Thyroid gland (tissue), 4 donors: ENCODE results near the gene AGAP2. TPM values are rescaled to one million over a fixed set of nuclear protein-coding genes. Genes with fewer than 3 reads are reported as not detected.

Source experiments
- DNase-seq, 2 donors: peaks; one replicate each; pipeline ENCODE4 v3.0.0-alpha.2; 2019
- H3K27ac ChIP-seq, 3 donors: fragments of 200-600 bp; sonication (generic); 1 replicate in 2 of 3; 2 replicates in 1 of 3; pipeline ENCODE4 v1.5.1; 2016 to 2019; ENCODE audit warnings: mild to moderate bottlenecking in 1 of 3, moderate library complexity in 1 of 3
- H3K27me3 ChIP-seq: fragments of 200-600 bp; sonication (generic); one replicate; pipeline ENCODE4 v1.5.1; 2019
- H3K36me3 ChIP-seq, 2 donors: fragments of 200-600 bp; sonication (generic); one replicate each; pipeline ENCODE4 v1.5.1; 2016 to 2019
- H3K4me1 ChIP-seq, 2 donors: fragments of 200-600 bp; sonication (generic); one replicate each; pipeline ENCODE4 v1.5.1; 2017 to 2019
- H3K4me3 ChIP-seq, 3 donors: fragments of 200-600 bp; sonication (generic); replicated peaks in 1 of 3; 1 replicate in 2 of 3; 2 replicates in 1 of 3; pipeline ENCODE4 v1.5.1; 2016; ENCODE audit warnings: mild to moderate bottlenecking in 1 of 3
- H3K9me3 ChIP-seq: fragments of 200-600 bp; sonication (generic); one replicate; pipeline ENCODE4 v1.5.1; 2017
- POLR2A ChIP-seq, 2 donors: fragments of 450-650 bp; IDR thresholded peaks; one replicate each; pipeline ENCODE4 v1.6.1; 2017; ENCODE audit warnings: antibody characterized with exemption in 2 of 2, mild to moderate bottlenecking in 2 of 2, moderate library complexity in 1 of 2
- WGBS, 2 donors: methylation state at CpG; one replicate each; pipeline ENCODE4 v1.1.5; 2017; 5-methylcytosine and 5-hydroxymethylcytosine counted together
- intact Hi-C: fragments of 100-400 bp; cut with DNase I; formaldehyde crosslinking; loops from one replicate; pipeline ENCODE4 v1.15.1; 2023
- total RNA-seq, 4 donors: library from RNA; depleted of rRNA; stranded (reverse); fragments of >200 nt; gene quantifications; one replicate each; pipeline ENCODE4 v1.2.3, GENCODE V29; 2016
- TF ChIP-seq, protein P1 (sequence below), 6 experiments: fragments of 200-600 bp in 3 of 6; fragments of 450-650 bp in 3 of 6; sonication (generic) in 3 of 6; IDR thresholded peaks; one replicate each; pipeline ENCODE4 v1.5.1; 2016 to 2019; ENCODE audit warnings: antibody characterized with exemption in 6 of 6, mild to moderate bottlenecking in 2 of 6, inconsistent platforms in 1 of 6, moderate library complexity in 1 of 6

The AGAP2 gene
- total RNA-seq, 4 donors from 2014 or later = 0.45 to 1.3 (median 0.80) TPM

DNA sequence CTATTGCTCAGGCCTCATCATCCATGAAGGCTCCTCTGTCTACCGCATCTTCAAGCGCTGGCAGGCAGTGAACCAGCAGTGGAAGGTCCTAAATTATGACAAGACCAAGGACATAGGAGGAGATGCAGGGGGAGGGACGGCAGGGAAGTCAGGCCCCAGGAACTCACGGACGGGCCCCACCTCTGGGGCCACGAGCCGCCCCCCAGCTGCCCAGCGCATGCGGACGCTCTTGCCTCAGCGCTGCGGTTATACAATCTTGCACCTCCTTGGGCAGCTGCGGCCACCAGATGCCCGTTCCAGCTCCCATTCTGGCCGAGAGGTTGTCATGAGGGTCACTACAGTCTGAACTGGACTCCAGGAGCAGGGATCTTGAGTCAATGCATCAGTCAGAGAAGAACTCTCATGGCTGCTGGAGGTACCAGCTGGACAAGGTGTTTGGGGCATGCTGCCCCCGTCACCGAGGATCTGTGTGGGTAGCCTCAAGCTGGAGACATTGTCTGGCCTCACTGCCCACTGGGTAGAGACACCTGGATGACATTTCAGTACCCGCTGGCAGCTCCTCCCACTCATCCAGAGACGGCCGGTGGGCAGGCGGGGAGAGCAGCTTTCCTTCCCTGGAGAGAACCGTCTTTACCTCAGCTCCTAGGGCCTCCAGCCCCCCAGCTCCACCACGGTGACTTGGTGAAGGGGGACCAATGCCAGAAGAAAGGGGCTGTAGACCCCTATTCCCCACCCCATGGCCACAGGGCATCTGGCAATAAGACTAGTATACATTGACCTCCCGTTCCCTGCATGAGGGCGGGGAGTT is 20.2 kb upstream of the AGAP2 start:
- H3K9me3 ChIP-seq = no peaks in the 10 kb centered on the region
- peaks cover 13 to 20% of the 10 kb centered on the region in 2 donors for H3K4me1 ChIP-seq
- TF ChIP-seq, protein P1, sequence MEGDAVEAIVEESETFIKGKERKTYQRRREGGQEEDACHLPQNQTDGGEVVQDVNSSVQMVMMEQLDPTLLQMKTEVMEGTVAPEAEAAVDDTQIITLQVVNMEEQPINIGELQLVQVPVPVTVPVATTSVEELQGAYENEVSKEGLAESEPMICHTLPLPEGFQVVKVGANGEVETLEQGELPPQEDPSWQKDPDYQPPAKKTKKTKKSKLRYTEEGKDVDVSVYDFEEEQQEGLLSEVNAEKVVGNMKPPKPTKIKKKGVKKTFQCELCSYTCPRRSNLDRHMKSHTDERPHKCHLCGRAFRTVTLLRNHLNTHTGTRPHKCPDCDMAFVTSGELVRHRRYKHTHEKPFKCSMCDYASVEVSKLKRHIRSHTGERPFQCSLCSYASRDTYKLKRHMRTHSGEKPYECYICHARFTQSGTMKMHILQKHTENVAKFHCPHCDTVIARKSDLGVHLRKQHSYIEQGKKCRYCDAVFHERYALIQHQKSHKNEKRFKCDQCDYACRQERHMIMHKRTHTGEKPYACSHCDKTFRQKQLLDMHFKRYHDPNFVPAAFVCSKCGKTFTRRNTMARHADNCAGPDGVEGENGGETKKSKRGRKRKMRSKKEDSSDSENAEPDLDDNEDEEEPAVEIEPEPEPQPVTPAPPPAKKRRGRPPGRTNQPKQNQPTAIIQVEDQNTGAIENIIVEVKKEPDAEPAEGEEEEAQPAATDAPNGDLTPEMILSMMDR (IDR thresholded peaks at IDR 0.05) = no peak
- TF ChIP-seq POLR2A (IDR thresholded peaks at IDR 0.05) = no peak
- H3K36me3 ChIP-seq = peaks cover 9 to 10% of the 10 kb centered on the region in 2 donors
- WGBS, 2 donors = 94 to 96% methylated on average over 21 to 25 of the region's 25 CpGs
- no peak overlapping the region for H3K27ac ChIP-seq
- intact Hi-C loops = no loop called here
- H3K27me3 ChIP-seq = no peaks in the 10 kb centered on the region
- H3K4me3 ChIP-seq = no peak overlapping the region
- no peak for DNase-seq

DNA sequence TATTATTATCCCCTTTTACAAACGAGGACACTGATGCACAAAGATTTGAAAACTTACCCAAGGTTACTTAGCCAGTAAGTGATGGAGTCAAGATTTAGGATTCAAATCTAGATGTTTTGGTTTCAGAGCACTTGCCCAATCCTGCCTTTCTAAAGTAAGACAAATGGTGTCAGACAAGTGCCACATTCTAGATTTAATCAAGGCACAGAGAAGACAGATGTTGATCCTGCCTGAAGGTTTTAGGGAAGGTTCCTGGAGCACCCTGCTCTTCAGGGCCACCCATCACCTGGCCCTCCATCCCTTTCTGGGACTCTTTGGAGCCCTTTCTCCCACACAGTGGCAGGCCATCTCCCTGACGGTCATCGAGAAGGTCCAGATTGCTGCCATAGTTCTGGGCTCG is 19.2 kb upstream of the AGAP2 start:
- intact Hi-C loops = no loop called here
- H3K9me3 ChIP-seq = no peaks in the 10 kb centered on the region
- H3K36me3 ChIP-seq = peaks cover 9 to 10% of the 10 kb centered on the region in 2 donors
- no peak for DNase-seq
- no peak overlapping the region for H3K27ac ChIP-seq
- TF ChIP-seq, protein P1 (IDR thresholded peaks at IDR 0.05) = no peak
- no peak for TF ChIP-seq POLR2A (IDR thresholded peaks at IDR 0.05)
- H3K27me3 ChIP-seq = no peaks in the 10 kb centered on the region
- H3K4me1 ChIP-seq = peaks cover 13 to 28% of the 10 kb centered on the region in 2 donors
- no peak overlapping the region for H3K4me3 ChIP-seq
- 96 to 97% methylated on average over 4 of the region's 4 CpGs for WGBS, 2 donors

DNA sequence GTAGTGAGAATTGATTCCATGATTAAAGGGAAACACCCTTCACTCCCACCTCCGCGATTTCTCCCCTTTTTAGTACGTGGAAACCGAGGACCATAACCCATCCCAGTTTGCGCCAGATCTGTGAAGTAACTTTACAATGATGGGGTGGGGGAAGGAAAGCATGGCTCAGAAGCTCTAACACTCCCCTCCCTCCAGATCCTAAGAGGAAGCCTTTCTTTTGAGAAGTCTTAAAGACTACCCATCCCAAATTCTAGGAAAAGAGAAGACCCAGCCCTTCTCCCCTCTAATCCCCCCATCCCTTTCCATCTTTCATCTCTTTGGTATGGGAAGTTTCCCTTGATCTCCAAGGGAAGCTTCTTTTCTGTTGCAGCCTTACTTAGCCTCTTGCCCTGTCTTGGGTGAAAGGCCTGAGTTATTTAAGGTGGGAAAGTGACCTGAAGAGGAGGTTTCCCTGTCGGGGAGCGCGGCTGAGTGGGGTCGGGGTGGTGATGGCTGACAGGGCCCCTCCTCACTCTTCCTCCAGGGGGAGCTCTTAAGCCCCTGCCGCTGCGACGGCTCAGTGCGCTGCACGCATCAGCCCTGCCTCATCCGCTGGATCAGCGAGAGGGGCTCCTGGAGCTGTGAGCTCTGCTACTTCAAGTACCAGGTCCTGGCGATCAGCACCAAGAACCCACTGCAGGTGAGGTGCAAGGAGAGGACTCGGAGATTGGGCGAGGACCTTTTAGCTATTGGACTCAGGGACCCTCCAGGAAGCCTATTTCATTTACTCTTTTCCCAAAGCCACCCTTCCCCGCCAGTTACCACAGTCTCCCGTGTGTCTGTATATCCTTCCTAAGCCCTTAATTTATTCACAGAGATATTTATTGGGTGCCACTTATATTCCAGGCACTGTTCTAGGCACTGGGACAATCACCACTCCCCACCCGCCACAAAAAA is 18.1 kb upstream of the AGAP2 start:
- Histone ChIP-seq H3K4me1 (peaks cover 13 to 30% of the 10 kb centered on the region in 2 donors), H3K9me3 (no peaks in the 10 kb centered on the region), H3K4me3 (peak overlapping the region in 1 of 3 donors; percentile 79), H3K27me3 (no peaks in the 10 kb centered on the region), H3K27ac (no peak overlapping the region), H3K36me3 (peaks cover 9 to 10% of the 10 kb centered on the region in 2 donors)
- 46 to 50% methylated on average over 16 to 22 of the region's 22 CpGs for WGBS, 2 donors
- TF ChIP-seq, protein P1 (IDR thresholded peaks at IDR 0.05) = peak in 3 of 6 experiments; percentile 19 to 54 (median 25)
- TF ChIP-seq POLR2A (IDR thresholded peaks at IDR 0.05) = no peak
- intact Hi-C loops = no loop called here
- peak; percentile 42 to 47 for DNase-seq

DNA sequence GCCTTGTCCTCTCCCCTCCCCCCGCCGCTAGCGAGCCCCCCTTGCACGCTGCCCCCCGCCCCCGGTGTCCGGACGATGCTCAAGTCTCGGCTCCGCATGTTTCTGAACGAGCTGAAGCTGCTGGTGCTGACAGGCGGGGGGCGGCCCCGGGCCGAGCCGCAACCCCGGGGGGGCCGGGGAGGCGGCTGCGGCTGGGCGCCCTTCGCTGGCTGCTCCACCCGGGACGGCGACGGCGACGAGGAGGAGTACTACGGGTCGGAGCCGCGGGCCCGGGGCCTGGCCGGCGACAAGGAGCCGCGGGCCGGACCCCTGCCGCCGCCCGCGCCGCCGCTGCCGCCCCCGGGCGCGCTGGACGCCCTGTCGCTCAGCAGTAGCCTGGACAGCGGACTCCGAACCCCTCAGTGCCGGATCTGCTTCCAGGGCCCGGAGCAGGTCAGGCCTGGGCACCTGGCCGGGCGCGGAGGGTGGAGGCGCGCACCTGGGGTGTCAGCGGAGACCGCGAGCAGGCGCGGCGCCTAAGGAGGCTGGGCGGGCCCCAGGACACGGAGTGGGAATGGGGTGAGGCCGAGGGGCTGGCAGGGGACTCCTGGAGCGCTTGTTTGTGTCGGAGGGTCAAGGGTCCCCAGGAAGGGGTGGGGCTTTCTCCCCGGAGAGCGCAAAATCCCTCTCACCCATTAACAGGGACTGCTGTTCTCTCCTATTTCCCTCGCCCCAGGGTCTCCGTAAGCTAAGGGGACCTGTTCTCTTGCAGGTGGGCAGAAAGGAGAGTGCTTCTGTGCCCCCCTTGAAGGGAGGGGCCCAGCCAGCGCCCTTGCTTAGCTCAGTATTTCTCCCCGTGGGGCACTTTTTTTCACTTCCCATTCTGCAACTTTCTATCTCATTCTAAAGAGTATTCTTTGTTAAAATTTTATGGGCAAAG is 17.2 kb upstream of the AGAP2 start:
- DNase-seq = peak; percentile 64

More for the DNA sequence above, 17.2 kb upstream of the AGAP2 start:
- WGBS, 2 donors = 3 to 5% methylated on average over 15 to 21 of the region's 76 CpGs
- Histone ChIP-seq H3K9me3 (no peaks in the 10 kb centered on the region), H3K4me1 (peaks cover 22 to 39% of the 10 kb centered on the region in 2 donors), H3K27me3 (no peaks in the 10 kb centered on the region), H3K27ac (peak overlapping the region; percentile 35 to 74 (median 46)), H3K36me3 (peaks cover 9 to 10% of the 10 kb centered on the region in 2 donors), H3K4me3 (peak overlapping the region; percentile 19 to 79 (median 22))
- intact Hi-C loops = no loop called here
- TF ChIP-seq POLR2A (IDR thresholded peaks at IDR 0.05) = peak in 1 of 2 donors; percentile 37
- TF ChIP-seq, protein P1 (IDR thresholded peaks at IDR 0.05) = no peak
